IMR-90 (cell line): Measurements from ENCODE around the gene GRIN1. TPM values are rescaled to one million over a fixed set of nuclear protein-coding genes. Genes with fewer than 3 reads are reported as not detected.

ENCODE experiments used
- ATAC-seq: fragments of 200-7000 bp; cut with Tn5 transposase; 2 replicates; pipeline ENCODE4 v1.9.1; 2020; ENCODE audit warnings: low read depth, mild to moderate bottlenecking, moderate library complexity
- BruUV-seq: library from RNA; stranded (reverse); fragments of 400-500 nt; replicated peaks from 2 replicates; lab custom pipeline; 2021; lab: Mats Ljungman, UMichigan
- CTCF ChIA-PET: fragments of 300-600 bp; formaldehyde crosslinking; extraction: SDS; loops from one replicate; lab custom pipeline; 2021; ENCODE audit warnings: antibody characterized with exemption; lab: Yijun Ruan, JAX
- POLR2A ChIA-PET: fragments of 300-600 bp; sonication (Branson Sonifier 250); formaldehyde crosslinking; loops from one replicate; lab custom pipeline; 2022; ENCODE audit warnings: antibody characterized with exemption; ENCODE audit not compliant: unreplicated experiment; lab: Charles Lee
- DNase-seq: peaks from one replicate; pipeline ENCODE4 v3.0.0; 2013
- H2AFZ ChIP-seq: replicated peaks from 2 replicates; pipeline ENCODE3; 2013; ENCODE audit warnings: low read length, mild to moderate bottlenecking; ENCODE audit not compliant: poor library complexity
- H2AK5ac ChIP-seq: 2 replicates; pipeline ENCODE4 v1.6.1; 2013; ENCODE audit warnings: low read depth, low read length, inconsistent platforms
- H2AK9ac ChIP-seq: replicated peaks from 2 replicates; pipeline ENCODE3; 2013; ENCODE audit warnings: mild to moderate bottlenecking, low read depth, low read length, moderate library complexity; ENCODE audit not compliant: poor library complexity
- H2BK120ac ChIP-seq: 2 replicates; pipeline ENCODE4 v1.6.1; 2013; ENCODE audit warnings: low read depth, low read length, inconsistent platforms
- H2BK15ac ChIP-seq: 3 replicates; pipeline ENCODE4 v1.6.1; 2013; ENCODE audit warnings: low read depth, low read length, inconsistent platforms
- H2BK20ac ChIP-seq: 2 replicates; pipeline ENCODE4 v1.6.1; 2013; ENCODE audit warnings: low read depth, mild to moderate bottlenecking, inconsistent platforms, low read length, moderate library complexity
- H2BK5ac ChIP-seq: 2 replicates; pipeline ENCODE4 v1.6.1; 2013; ENCODE audit warnings: mild to moderate bottlenecking, low read depth, low read length, inconsistent platforms; ENCODE audit not compliant: poor library complexity, severe bottlenecking
- H3K14ac ChIP-seq: replicated peaks from 2 replicates; pipeline ENCODE4 v1.6.1; 2013; ENCODE audit warnings: low read depth, low read length, inconsistent platforms
- H3K18ac ChIP-seq: 2 replicates; pipeline ENCODE4 v1.6.1; 2013; ENCODE audit warnings: low read depth, low read length, control low read depth
- H3K23ac ChIP-seq: 2 replicates; pipeline ENCODE4 v1.6.1; 2013; ENCODE audit warnings: low read depth, low read length, inconsistent platforms
- H3K27ac ChIP-seq: 2 replicates; pipeline ENCODE4 v1.5.1; 2013; ENCODE audit warnings: mild to moderate bottlenecking, control low read depth, low read length; ENCODE audit not compliant: insufficient read depth
- H3K27me3 ChIP-seq: 2 replicates; pipeline ENCODE4 v1.6.1; 2013; ENCODE audit warnings: low read length; ENCODE audit not compliant: control insufficient read depth, insufficient read depth
- H3K36me3 ChIP-seq: 2 replicates; pipeline ENCODE4 v1.6.1; 2013; ENCODE audit warnings: low read length, mixed read lengths; ENCODE audit not compliant: control insufficient read depth, insufficient read depth
- H3K4ac ChIP-seq: 2 replicates; pipeline ENCODE4 v1.6.1; 2013; ENCODE audit warnings: low read depth, low read length, inconsistent platforms
- H3K4me1 ChIP-seq: 2 replicates; pipeline ENCODE4 v1.6.1; 2013; ENCODE audit warnings: low read length, mixed read lengths; ENCODE audit not compliant: control insufficient read depth, insufficient read depth
- H3K4me2 ChIP-seq: 2 replicates; pipeline ENCODE4 v1.6.1; 2013; ENCODE audit warnings: low read depth, mild to moderate bottlenecking, control low read depth, low read length, moderate library complexity
- H3K4me3 ChIP-seq: 2 replicates; pipeline ENCODE4 v1.5.1; 2013; ENCODE audit warnings: low read depth, mild to moderate bottlenecking, control low read depth, low read length, moderate library complexity; ENCODE audit not compliant: insufficient read depth
- H3K56ac ChIP-seq: 2 replicates; pipeline ENCODE4 v1.6.1; 2013; ENCODE audit warnings: low read length, inconsistent platforms; ENCODE audit not compliant: insufficient read depth; ENCODE audit errors: extremely low read depth
- H3K79me1 ChIP-seq, 2 experiments: 2 replicates each; pipeline ENCODE4 v1.6.1; 2013; ENCODE audit warnings: low read length in 2 of 2, inconsistent platforms in 1 of 2, low read depth in 1 of 2
- H3K9ac ChIP-seq: 2 replicates; pipeline ENCODE4 v1.6.1; 2013; ENCODE audit warnings: low read depth, low read length, control low read depth
- H3K9me1 ChIP-seq: 2 replicates; pipeline ENCODE4 v1.6.1; 2013; ENCODE audit warnings: low read length, inconsistent platforms; ENCODE audit not compliant: insufficient read depth
- H3K9me3 ChIP-seq: 2 replicates; pipeline ENCODE4 v1.6.1; 2013; ENCODE audit warnings: low read length; ENCODE audit not compliant: control insufficient read depth, insufficient read depth
- H4K20me1 ChIP-seq: 2 replicates; pipeline ENCODE4 v1.6.1; 2013; ENCODE audit warnings: low read length, inconsistent platforms; ENCODE audit not compliant: insufficient read depth
- H4K5ac ChIP-seq: 2 replicates; pipeline ENCODE4 v1.6.1; 2013; ENCODE audit warnings: mild to moderate bottlenecking, low read depth, low read length, control low read depth
- H4K8ac ChIP-seq, 2 experiments: 2 replicates each; pipeline ENCODE4 v1.6.1; 2013; ENCODE audit warnings: low read depth in 2 of 2, low read length in 2 of 2, control low read depth in 1 of 2, inconsistent platforms in 1 of 2
- H4K91ac ChIP-seq: 2 replicates; pipeline ENCODE4 v1.6.1; 2013; ENCODE audit warnings: low read depth, low read length, inconsistent platforms; ENCODE audit not compliant: insufficient read depth
- CTCF ChIP-seq: conservative IDR thresholded peaks from 2 replicates; pipeline ENCODE4 v1.5.1; 2012; ENCODE audit warnings: mild to moderate bottlenecking, low read depth, low read length, improper control_type of control experiment
- FOS ChIP-seq: fragments of 150-350 bp; IDR thresholded peaks from 2 replicates; pipeline ENCODE4 v1.6.1; 2016; ENCODE audit warnings: low read depth, low read length
- MAFK ChIP-seq: IDR thresholded peaks from 2 replicates; pipeline ENCODE4 v1.6.1; 2012; ENCODE audit warnings: low read depth, low read length, improper control_type of control experiment
- MXI1 ChIP-seq: IDR thresholded peaks from 2 replicates; pipeline ENCODE4 v1.6.1; 2012; ENCODE audit warnings: low read depth, mild to moderate bottlenecking, low read length, moderate library complexity, borderline replicate concordance
- POLR2A ChIP-seq: IDR thresholded peaks from 2 replicates; pipeline ENCODE4 v1.6.1; 2012; ENCODE audit warnings: mild to moderate bottlenecking, low read depth, low read length
- RCOR1 ChIP-seq: IDR thresholded peaks from 2 replicates; pipeline ENCODE4 v1.6.1; 2012; ENCODE audit warnings: mild to moderate bottlenecking, low read length, improper control_type of control experiment; ENCODE audit not compliant: insufficient replicate concordance
- SMC3 ChIP-seq: fragments of 150-350 bp; IDR thresholded peaks from 2 replicates; pipeline ENCODE4 v1.6.1; 2016; ENCODE audit warnings: low read depth, mild to moderate bottlenecking, antibody characterized with exemption, low read length, moderate library complexity
- WGBS, 2 experiments: methylation state at CpG; one replicate each; pipeline versions ENCODE4 v1.1.5 to v1.1.7; 2013; ENCODE audit warnings: missing lambda C conversion rate in 2 of 2; ENCODE audit not compliant: insufficient read length in 1 of 2; ENCODE audit errors: extremely low coverage in 2 of 2; 5-methylcytosine and 5-hydroxymethylcytosine counted together
- dilution Hi-C: fragments of 300-500 bp; cut with HindIII; formaldehyde crosslinking; loops from one replicate; pipeline ENCODE4 v1.14.3; 2018; ENCODE audit warnings: low sequenced_read_pairs; ENCODE audit not compliant: unreplicated experiment
- in situ Hi-C: fragments of 300-500 bp; cut with MboI; formaldehyde crosslinking; loops from 3 replicates; pipeline ENCODE4 v1.14.3; 2019; ENCODE audit warnings: low sequenced_read_pairs, inconsistent platforms, mixed read lengths
- intact Hi-C: fragments of 100-400 bp; cut with micrococcal nuclease; formaldehyde crosslinking; loops from 2 replicates; pipeline ENCODE4 v1.10.0; 2022
- polyA plus RNA-seq, 3 experiments: library from polyadenylated mRNA; depleted of rRNA; stranded (reverse); fragments of >200 nt; gene quantifications; 2 replicates each; pipeline ENCODE4 v1.2.3, GENCODE V29; 2012; ENCODE audit warnings: low replicate concordance in 1 of 3
- total RNA-seq: library from RNA; depleted of rRNA; stranded (reverse); fragments of >200 nt; gene quantifications from 2 replicates; pipeline ENCODE4 v1.2.3, GENCODE V29; 2012

The GRIN1 gene
- total and polyA plus RNA-seq, 2 of the 4 experiments (the other 2 are of a cell fraction) = 0.09 TPM; not detected in 1

- Histone ChIP-seq H3K23ac (no peak overlapping the region), H3K79me1 (peaks cover 0 to 2% of the 10 kb centered on the region in 2 experiments; a peak in 1 of 4 replicates), H2BK15ac (no peak overlapping the region), H3K27ac (no peak overlapping the region), H2BK5ac (no peak overlapping the region), H4K5ac (no peak overlapping the region), H3K9ac (no peak overlapping the region), H3K56ac (no peak overlapping the region), H3K18ac (no peak overlapping the region), H3K14ac (no peak overlapping the region), H4K91ac (no peak overlapping the region), H3K4ac (no peak overlapping the region), H3K4me3 (no peak overlapping the region), H3K27me3 (no peaks in the 10 kb centered on the region), H4K8ac (no peak overlapping the region), H2BK120ac (no peak overlapping the region), H4K20me1 (no peaks in the 10 kb centered on the region; the same call in 1 of the 2 replicates), H2AK5ac (no peak overlapping the region), H2AK9ac (no peak overlapping the region), H3K4me1 (no peaks in the 10 kb centered on the region; the same call in 1 of the 2 replicates), H3K36me3 (peaks cover 67% of the 10 kb centered on the region), H2BK20ac (no peak overlapping the region), H3K4me2 (no peak overlapping the region), H2AFZ (no peak overlapping the region), H3K9me3 (no peaks in the 10 kb centered on the region), H3K9me1 (0 out of 2 replicates have a peak, but pooled peaks cover 2% of the 10 kb centered on the region)
- BruUV-seq = no TSS peak
- no peak for DNase-seq
- TF ChIP-seq FOS (no peak), CTCF (no peak), MAFK (no peak), MXI1 (no peak), POLR2A (no peak), SMC3 (no peak), RCOR1 (no peak)
- 93% methylated on average over 17 of the region's 20 CpGs; no CpG with 5 or more reads in 1 of the 2 experiments for WGBS, 2 experiments
- intact Hi-C loops (no loop called here), dilution Hi-C loops (no loop called here), in situ Hi-C loops (no loop called here)
- ChIA-PET POLR2A (no interaction called here), CTCF (no interaction called here)
- ATAC-seq = no peak
Observed at GRCh38 chr9:137180491-137180890, 41.5 kb downstream of the GRIN1 start.
